Right atrium auricular region (tissue), 2 donors: ENCODE results near the gene TNS3. TPM values are rescaled to one million over a fixed set of nuclear protein-coding genes. Genes with fewer than 3 reads are reported as not detected.

Experiments
- DNase-seq: peaks from one replicate; pipeline ENCODE4 v3.0.0-alpha.2; 2019; ENCODE audit warnings: low spot score
- H3K27ac ChIP-seq, 2 donors: fragments of 200-600 bp; sonication (generic); 1 replicate in 1 of 2; 2 replicates in 1 of 2; pipeline ENCODE4 v1.5.1; 2016 to 2019
- H3K27me3 ChIP-seq, 2 donors: fragments of 200-600 bp; sonication (generic); one replicate each; pipeline versions ENCODE4 v1.5.1 to v1.6.0; 2017 to 2019
- H3K36me3 ChIP-seq: fragments of 200-600 bp; sonication (generic); one replicate; pipeline ENCODE4 v1.5.1; 2016
- H3K4me1 ChIP-seq, 2 donors: fragments of 200-600 bp; sonication (generic); one replicate each; pipeline versions ENCODE4 v1.5.1 to v1.6.0; 2017 to 2019
- H3K4me3 ChIP-seq, 2 donors: fragments of 200-600 bp; sonication (generic); 1 replicate in 1 of 2; 2 replicates in 1 of 2; pipeline ENCODE4 v1.5.1; 2017 to 2019; ENCODE audit warnings: mild to moderate bottlenecking in 1 of 2, moderate library complexity in 1 of 2
- H3K9me3 ChIP-seq, 2 donors: fragments of 200-600 bp; sonication (generic); one replicate each; pipeline ENCODE4 v1.5.1; 2019
- total RNA-seq, 2 donors: library from RNA; depleted of rRNA; stranded (reverse); fragments of >200 nt; gene quantifications; one replicate each; pipeline ENCODE4 v1.1.0, GENCODE V29; 2016
- TF ChIP-seq, protein P1 (sequence below), 2 donors: fragments of 200-600 bp; sonication (generic); IDR thresholded peaks; one replicate each; pipeline ENCODE4 v1.5.1; 2019; ENCODE audit warnings: antibody characterized with exemption in 2 of 2

TNS3 gene
- total RNA-seq, 2 donors from 2014 or later, result 39.7 to 44.4 TPM

DNA sequence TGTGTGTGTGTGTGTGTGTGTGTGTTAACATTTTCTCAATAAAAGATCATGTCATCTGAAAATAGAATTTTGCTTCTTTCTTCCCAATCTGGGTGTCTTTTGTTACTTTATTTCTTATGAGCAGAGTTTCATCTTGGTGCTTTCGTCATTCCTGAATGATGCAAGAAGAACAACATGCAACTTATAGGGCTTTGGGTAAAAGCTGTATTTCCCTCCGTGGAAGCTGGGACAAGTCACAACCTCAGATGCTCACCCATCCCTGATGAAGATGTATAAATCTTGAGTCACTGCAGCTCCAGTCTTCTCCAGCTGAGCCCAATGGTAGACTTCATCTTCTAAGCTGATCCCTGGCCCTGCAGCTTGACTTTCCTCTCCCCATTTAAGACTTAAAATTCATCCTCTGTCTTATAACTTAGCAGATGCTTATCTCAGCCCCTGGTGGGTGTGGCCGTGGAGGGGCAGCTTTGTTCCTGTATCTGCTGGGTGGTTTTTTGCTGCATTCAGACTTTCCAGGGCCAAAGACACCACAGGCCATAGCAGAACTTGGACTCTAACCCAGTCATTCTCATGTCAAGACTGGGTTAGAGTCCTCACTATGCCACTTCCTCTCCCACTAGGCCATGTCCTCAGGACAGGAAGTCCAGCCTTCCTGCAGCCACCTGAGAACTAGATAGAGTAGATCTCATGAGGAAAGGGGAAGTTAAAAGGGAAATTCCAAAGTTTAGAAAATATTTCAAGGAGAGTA lies 356.4 kb downstream of the TNS3 start:
- Histone ChIP-seq H3K4me3 (no peak overlapping the region), H3K27ac (no peak overlapping the region), H3K4me1 (no peaks in the 10 kb centered on the region), H3K9me3 (no peaks in the 10 kb centered on the region), H3K27me3 (no peaks in the 10 kb centered on the region), H3K36me3 (no peaks in the 10 kb centered on the region)
- TF ChIP-seq, protein P1, sequence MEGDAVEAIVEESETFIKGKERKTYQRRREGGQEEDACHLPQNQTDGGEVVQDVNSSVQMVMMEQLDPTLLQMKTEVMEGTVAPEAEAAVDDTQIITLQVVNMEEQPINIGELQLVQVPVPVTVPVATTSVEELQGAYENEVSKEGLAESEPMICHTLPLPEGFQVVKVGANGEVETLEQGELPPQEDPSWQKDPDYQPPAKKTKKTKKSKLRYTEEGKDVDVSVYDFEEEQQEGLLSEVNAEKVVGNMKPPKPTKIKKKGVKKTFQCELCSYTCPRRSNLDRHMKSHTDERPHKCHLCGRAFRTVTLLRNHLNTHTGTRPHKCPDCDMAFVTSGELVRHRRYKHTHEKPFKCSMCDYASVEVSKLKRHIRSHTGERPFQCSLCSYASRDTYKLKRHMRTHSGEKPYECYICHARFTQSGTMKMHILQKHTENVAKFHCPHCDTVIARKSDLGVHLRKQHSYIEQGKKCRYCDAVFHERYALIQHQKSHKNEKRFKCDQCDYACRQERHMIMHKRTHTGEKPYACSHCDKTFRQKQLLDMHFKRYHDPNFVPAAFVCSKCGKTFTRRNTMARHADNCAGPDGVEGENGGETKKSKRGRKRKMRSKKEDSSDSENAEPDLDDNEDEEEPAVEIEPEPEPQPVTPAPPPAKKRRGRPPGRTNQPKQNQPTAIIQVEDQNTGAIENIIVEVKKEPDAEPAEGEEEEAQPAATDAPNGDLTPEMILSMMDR (IDR thresholded peaks at IDR 0.05), result no peak
- no peak for DNase-seq
